ENCODE results near the gene CRHR1.
"Not testable (repeated sequence)": the region's sequence is repeated elsewhere in the genome, so short reads cannot be mapped to it uniquely, and the experiment has no call there.

The CRHR1 gene

DNA sequence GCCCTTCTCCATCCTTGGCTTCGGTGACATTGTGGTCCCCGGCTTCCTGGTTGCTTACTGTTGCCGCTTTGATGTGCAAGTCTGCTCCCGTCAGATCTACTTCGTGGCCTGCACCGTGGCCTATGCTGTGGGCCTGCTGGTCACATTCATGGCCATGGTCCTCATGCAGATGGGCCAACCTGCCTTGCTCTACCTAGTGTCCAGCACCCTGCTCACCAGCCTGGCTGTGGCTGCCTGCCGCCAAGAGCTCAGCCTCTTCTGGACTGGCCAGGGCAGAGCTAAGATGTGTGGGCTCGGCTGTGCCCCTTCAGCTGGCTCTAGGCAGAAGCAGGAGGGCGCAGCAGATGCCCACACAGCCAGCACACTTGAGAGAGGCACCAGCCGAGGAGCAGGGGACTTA is 62.1 kb downstream of the CRHR1 start:
- DNase-seq (ENCODE audit: low spot score): no peak

GRCh38 chr17:45846646-45847045 is 62.5 kb downstream of the CRHR1 start:
- DNase-seq (ENCODE audit: low spot score): no peak

- no peak for DNase-seq (ENCODE audit: low spot score)
Measured at GRCh38 chr17:45847101-45847500, 63.0 kb downstream of the CRHR1 start.

GRCh38 chr17:45847747-45848146 is 63.6 kb downstream of the CRHR1 start:
- DNase-seq (ENCODE audit: low spot score): no peak

DNA sequence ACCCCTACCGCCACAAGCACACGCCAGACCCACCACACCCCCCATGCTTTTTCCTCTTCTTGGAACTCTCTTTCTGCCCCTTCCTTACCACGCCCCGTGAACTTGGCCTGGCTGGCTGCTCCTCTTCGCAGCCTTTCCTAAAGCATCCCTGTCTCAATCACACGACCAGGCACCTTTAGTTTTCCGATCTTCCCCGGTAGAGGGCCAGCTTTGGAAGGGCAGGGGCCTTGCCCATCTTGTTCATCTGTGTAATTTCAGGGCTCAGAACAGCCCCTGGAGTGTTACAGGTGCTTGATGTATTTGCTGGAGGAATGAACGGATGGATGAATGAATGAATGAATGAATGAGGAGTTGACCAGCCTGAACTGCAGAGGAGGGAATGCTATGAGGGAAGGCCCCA is 64.3 kb downstream of the CRHR1 start:
- DNase-seq (ENCODE audit: low spot score): no peak

DNA sequence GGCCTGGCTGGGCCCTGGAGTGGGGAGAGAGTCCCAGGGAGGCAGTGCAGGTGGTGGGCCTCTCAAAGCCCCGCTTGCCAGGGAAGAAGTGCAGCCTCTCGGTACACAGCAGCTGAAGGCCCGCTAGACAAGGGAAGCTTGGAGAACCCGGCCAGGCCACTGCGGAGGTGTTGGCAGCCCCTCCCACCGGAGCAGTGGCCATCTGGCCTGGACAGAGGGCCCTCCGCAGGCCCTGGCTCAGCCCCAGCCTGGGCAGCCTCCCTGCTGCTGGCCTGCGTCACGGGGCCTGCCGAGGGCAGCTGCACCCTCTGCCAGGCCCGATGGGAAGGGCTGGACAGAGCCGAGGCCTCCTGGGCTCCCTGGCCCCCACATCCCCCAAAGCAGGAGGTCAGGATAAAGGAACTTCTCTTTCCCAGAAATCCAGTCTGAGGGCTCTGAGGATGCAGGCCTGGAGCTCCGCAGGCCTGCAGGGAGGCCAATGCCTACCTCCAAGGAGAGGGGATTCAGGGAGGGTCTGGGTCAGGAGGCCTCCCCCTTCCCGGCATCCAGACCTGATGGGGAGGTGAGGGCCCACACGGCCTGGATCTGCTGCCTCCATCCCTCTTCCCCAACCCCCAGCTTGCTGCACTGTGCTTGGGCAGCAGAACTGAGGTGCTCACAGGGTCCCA is 64.9 kb downstream of the CRHR1 start:
- DNase-seq (ENCODE audit: low spot score): no peak

DNA sequence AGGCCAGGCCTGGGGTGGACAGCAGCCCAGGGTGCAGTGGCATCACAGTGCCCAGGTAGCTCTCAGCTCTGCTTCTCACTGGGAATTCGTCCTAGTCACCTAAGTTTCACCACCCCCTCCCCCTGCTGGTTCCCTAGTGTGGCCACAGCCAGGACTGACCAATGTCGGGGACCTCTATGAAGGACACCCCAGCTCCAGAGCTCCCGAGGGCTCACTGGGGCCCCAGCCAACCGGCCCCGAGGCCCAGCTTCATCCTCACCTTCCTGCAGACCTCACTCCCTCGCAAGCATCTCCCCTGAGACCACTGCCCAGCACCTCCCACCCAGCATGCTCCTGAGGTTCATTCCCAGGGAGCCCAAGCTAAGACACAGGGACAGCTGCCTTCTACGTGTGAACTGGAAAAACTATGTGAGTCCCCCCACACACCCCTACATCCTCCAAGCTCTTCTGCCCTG is 65.4 kb downstream of the CRHR1 start:
- DNase-seq (ENCODE audit: low spot score): no peak

- DNase-seq (ENCODE audit: low spot score): no peak
Measured at GRCh38 chr17:45850011-45850410, 65.9 kb downstream of the CRHR1 start.

- no peak for DNase-seq (ENCODE audit: low spot score)
Measured at GRCh38 chr17:45850468-45850867, 66.3 kb downstream of the CRHR1 start.

DNA sequence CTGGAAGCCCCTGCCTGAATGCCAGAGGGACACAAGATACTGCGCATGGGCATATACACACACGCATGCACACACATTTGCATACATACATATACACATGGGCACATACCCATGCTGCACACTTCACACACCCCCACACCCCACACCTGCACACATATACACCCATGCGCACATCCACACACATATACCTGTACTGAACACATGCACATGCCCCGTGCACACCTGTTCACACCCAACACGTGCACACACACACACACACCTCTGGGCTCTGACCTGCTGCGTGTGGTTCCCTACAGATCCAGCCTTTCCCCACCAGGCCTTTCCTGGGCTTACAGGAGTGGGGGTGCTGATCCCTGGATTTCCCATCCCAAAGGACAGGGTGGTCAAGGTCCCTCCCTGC is 66.9 kb downstream of the CRHR1 start:
- no peak for DNase-seq (ENCODE audit: low spot score)

DNA sequence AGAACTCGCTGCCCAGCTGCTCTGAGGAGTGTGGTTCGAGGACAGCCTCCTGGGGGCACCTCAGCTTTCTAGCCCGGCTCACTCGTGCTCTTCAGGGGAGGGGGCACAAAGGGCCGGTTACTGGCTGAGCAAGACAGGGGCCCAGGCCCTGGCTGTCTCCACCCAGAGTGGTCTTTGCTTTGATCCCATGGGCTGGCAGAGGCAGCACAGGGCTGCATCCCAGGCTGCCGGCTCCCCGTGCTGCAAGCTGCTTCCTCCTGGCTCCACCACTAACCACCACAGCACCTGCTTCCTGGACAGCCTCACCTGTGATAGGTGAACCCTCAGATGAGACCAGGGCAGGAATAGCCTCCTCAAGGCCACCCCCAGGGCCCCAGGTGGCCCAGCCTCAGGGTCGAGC is 67.3 kb downstream of the CRHR1 start:
- no peak for DNase-seq (ENCODE audit: low spot score)

DNA sequence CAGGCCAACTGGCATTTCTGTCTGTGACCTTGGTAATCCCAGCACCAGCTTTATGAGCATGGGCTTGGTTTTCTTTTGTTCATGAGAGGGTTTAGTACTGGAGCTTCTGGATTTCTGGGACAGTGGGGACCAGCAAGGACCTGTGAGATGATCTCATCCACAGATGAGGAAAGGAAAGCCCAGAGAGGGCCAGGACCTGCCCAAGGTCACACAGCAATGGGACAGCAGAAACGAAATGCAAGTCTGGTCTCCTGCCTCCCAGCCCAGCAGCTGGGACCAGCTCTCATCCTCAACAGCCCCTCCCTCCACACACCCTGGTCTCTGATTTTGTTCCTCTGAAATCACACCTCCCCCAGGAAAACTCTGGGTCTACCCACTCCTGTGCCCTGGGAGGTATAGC is 67.8 kb downstream of the CRHR1 start:
- no peak for DNase-seq (ENCODE audit: low spot score)

- peak; percentile 57 for DNase-seq (ENCODE audit: low spot score)
Measured at GRCh38 chr17:45852535-45853297, 68.6 kb downstream of the CRHR1 start.

GRCh38 chr17:45854209-45854608 is 70.1 kb downstream of the CRHR1 start:
- no peak for DNase-seq (ENCODE audit: low spot score)

DNA sequence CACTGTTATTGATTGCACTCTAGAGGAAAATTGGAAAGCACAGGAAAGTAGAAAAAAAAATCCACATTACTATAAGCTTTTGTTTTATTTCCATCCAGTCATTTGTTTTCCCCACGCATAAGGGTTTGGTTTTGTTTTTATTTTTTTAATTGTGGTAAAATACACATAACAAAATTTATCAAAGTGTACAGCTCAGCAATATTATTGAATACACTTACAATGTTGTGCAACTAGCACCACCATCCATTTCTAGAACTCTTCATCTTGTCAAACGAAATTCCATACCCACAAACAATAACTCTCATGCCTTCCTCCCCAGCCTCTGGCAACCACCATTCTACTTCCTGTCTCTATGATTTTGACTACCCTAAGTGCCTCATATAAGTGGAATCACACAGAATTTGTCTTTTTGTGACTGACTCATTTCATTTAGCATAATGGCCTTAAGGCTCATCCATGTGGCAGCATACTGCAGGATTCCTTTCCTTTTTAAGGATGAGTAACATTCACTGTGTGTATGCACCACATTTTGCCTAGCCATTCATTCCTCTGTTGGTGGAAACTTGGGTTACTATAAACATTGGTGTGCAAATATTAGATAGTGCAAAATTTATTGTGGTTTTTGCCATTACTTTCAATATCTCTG is 71.7 kb downstream of the CRHR1 start:
- no peak for DNase-seq (ENCODE audit: low spot score)

GRCh38 chr17:45857977-45858708 is 74.0 kb downstream of the CRHR1 start:
- peak; percentile 34 for DNase-seq (ENCODE audit: low spot score)

GRCh38 chr17:45861165-45861564 is 77.0 kb downstream of the CRHR1 start:
- no peak for DNase-seq (ENCODE audit: low spot score)

GRCh38 chr17:45862127-45862526 is 78.0 kb downstream of the CRHR1 start:
- DNase-seq (ENCODE audit: low spot score): not testable (repeated sequence)

- no peak for DNase-seq (ENCODE audit: low spot score)
Measured at GRCh38 chr17:45863857-45864654, 79.9 kb downstream of the CRHR1 start.

GRCh38 chr17:45867171-45867570 is 83.1 kb downstream of the CRHR1 start:
- DNase-seq (ENCODE audit: low spot score): no peak

- no peak for DNase-seq (ENCODE audit: low spot score)
Measured at GRCh38 chr17:45867702-45868101, 83.6 kb downstream of the CRHR1 start.

GRCh38 chr17:45868276-45868675 is 84.2 kb downstream of the CRHR1 start:
- no peak for DNase-seq (ENCODE audit: low spot score)

Data from LoVo (cell line).